Calu3 (cell line): ENCODE data around the gene ZC3H14. TPM values are rescaled to one million over a fixed set of nuclear protein-coding genes. Genes with fewer than 3 reads are reported as not detected.

ENCODE experiments used
- BruUV-seq: library from RNA; stranded (reverse); fragments of 400-500 nt; replicated peaks from 2 replicates; lab custom pipeline; 2021; lab: Mats Ljungman, UMichigan
- CTCF ChIA-PET: fragments of 300-600 bp; sonication (Branson Sonifier 250); formaldehyde crosslinking; loops from one replicate; lab custom pipeline; 2022; ENCODE audit warnings: antibody characterized with exemption; lab: Charles Lee
- DNase-seq: peaks from one replicate; pipeline ENCODE4 v3.0.0; 2022
- H3K27ac Mint-ChIP-seq: one replicate; pipeline ENCODE4 v1.8.0; 2022; ENCODE audit warnings: mixed read lengths; ENCODE audit not compliant: unreplicated experiment
- H3K27me3 Mint-ChIP-seq: one replicate; pipeline ENCODE4 v1.8.0; 2022; ENCODE audit warnings: mixed read lengths; ENCODE audit not compliant: unreplicated experiment
- H3K36me3 Mint-ChIP-seq: one replicate; pipeline ENCODE4 v1.8.0; 2022; ENCODE audit warnings: mild to moderate bottlenecking, moderate library complexity, mixed read lengths; ENCODE audit not compliant: insufficient read depth, unreplicated experiment
- H3K4me1 Mint-ChIP-seq: one replicate; pipeline ENCODE4 v1.8.0; 2022; ENCODE audit warnings: mild to moderate bottlenecking, low read depth, mixed read lengths; ENCODE audit not compliant: unreplicated experiment
- H3K4me3 Mint-ChIP-seq: one replicate; pipeline ENCODE4 v1.8.0; 2022; ENCODE audit warnings: mild to moderate bottlenecking, low read depth, moderate library complexity, mixed read lengths; ENCODE audit not compliant: unreplicated experiment
- H3K9me3 Mint-ChIP-seq: one replicate; pipeline ENCODE4 v1.8.0; 2022; ENCODE audit warnings: low read depth, mixed read lengths; ENCODE audit not compliant: unreplicated experiment
- intact Hi-C: fragments of 100-400 bp; cut with micrococcal nuclease; formaldehyde crosslinking; loops from one replicate; pipeline ENCODE4 v1.10.0; 2022; ENCODE audit not compliant: unreplicated experiment
- total RNA-seq: library from RNA; stranded (reverse); gene quantifications from 2 replicates; pipeline ENCODE4 v1.2.3, GENCODE V29; 2022
- TF ChIP-seq, protein P1 (sequence below): fragments of 200-600 bp; IDR thresholded peaks from one replicate; pipeline ENCODE4 v1.8.0; 2022; ENCODE audit warnings: antibody characterized with exemption; ENCODE audit not compliant: unreplicated experiment

The ZC3H14 gene
- total RNA-seq, 1 experiment from 2014 or later, result 69.3 TPM

- no peaks in the 10 kb centered on the region for H3K9me3 Mint-ChIP-seq
- TF ChIP-seq, protein P1, sequence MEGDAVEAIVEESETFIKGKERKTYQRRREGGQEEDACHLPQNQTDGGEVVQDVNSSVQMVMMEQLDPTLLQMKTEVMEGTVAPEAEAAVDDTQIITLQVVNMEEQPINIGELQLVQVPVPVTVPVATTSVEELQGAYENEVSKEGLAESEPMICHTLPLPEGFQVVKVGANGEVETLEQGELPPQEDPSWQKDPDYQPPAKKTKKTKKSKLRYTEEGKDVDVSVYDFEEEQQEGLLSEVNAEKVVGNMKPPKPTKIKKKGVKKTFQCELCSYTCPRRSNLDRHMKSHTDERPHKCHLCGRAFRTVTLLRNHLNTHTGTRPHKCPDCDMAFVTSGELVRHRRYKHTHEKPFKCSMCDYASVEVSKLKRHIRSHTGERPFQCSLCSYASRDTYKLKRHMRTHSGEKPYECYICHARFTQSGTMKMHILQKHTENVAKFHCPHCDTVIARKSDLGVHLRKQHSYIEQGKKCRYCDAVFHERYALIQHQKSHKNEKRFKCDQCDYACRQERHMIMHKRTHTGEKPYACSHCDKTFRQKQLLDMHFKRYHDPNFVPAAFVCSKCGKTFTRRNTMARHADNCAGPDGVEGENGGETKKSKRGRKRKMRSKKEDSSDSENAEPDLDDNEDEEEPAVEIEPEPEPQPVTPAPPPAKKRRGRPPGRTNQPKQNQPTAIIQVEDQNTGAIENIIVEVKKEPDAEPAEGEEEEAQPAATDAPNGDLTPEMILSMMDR, result no peak
- no peaks in the 10 kb centered on the region for H3K27me3 Mint-ChIP-seq
- intact Hi-C loops, result no loop called here
- DNase-seq, result no peak
- no peak overlapping the region for H3K4me3 Mint-ChIP-seq
- H3K36me3 Mint-ChIP-seq, result peaks cover 5% of the 10 kb centered on the region
- H3K4me1 Mint-ChIP-seq, result no peaks in the 10 kb centered on the region
- CTCF ChIA-PET, result interaction anchor here (0.5 kb wide), 1 partner anchor 1546 kb away, joined by 3 read pairs; no protein-coding TSS in a partner anchor
- no peak overlapping the region for H3K27ac Mint-ChIP-seq
- BruUV-seq, result no TSS peak
Measured at GRCh38 chr14:88618476-88618875, 55.6 kb downstream of the ZC3H14 start.

- H3K9me3 Mint-ChIP-seq, result no peaks in the 10 kb centered on the region
- H3K4me1 Mint-ChIP-seq, result no peaks in the 10 kb centered on the region
- intact Hi-C loops, result no loop called here
- DNase-seq, result no peak
- no peaks in the 10 kb centered on the region for H3K27me3 Mint-ChIP-seq
- TF ChIP-seq, protein P1, result no peak
- CTCF ChIA-PET, result no interaction called here
- peaks cover 5% of the 10 kb centered on the region for H3K36me3 Mint-ChIP-seq
- H3K27ac Mint-ChIP-seq, result no peak overlapping the region
- H3K4me3 Mint-ChIP-seq, result no peak overlapping the region
- no TSS peak for BruUV-seq
Measured at GRCh38 chr14:88621100-88621499, 58.3 kb downstream of the ZC3H14 start.

GRCh38 chr14:88625671-88626070 lies 62.8 kb downstream of the ZC3H14 start:
- BruUV-seq, result no TSS peak
- Mint-ChIP-seq H3K4me3 (no peak overlapping the region), H3K4me1 (no peaks in the 10 kb centered on the region), H3K27me3 (no peaks in the 10 kb centered on the region), H3K9me3 (no peaks in the 10 kb centered on the region), H3K36me3 (peaks cover 5% of the 10 kb centered on the region), H3K27ac (no peak overlapping the region)
- intact Hi-C loops, result no loop called here
- CTCF ChIA-PET, result no interaction called here
- no peak for DNase-seq
- TF ChIP-seq, protein P1, result no peak

- Mint-ChIP-seq H3K4me3 (no peak overlapping the region), H3K4me1 (no peaks in the 10 kb centered on the region), H3K9me3 (no peaks in the 10 kb centered on the region), H3K36me3 (peaks cover 3% of the 10 kb centered on the region), H3K27me3 (no peaks in the 10 kb centered on the region), H3K27ac (no peak overlapping the region)
- no peak for DNase-seq
- BruUV-seq, result no TSS peak
- CTCF ChIA-PET, result no interaction called here
- intact Hi-C loops, result no loop called here
- TF ChIP-seq, protein P1, result no peak
Measured at GRCh38 chr14:88628033-88628432, 65.2 kb downstream of the ZC3H14 start.
